HEK293T (cell line): Measurements from ENCODE around the gene PDIA2.

Experiments
- CTCF ChIA-PET: fragments of 350-600 bp; formaldehyde crosslinking; extraction: SDS; loops from one replicate; lab custom pipeline; 2021; ENCODE audit warnings: antibody characterized with exemption, inconsistent platforms; lab: Yijun Ruan, JAX
- POLR2A ChIA-PET: fragments of 350-600 bp; formaldehyde crosslinking; extraction: SDS; loops from one replicate; lab custom pipeline; 2020; ENCODE audit warnings: antibody characterized with exemption, inconsistent platforms; lab: Yijun Ruan, JAX
- DNase-seq: peaks from one replicate; pipeline ENCODE4 v3.0.0; 2012; ENCODE audit warnings: mixed read lengths; ENCODE audit errors: extremely low spot score
- ARNT ChIP-seq: fragments of 450-650 bp; IDR thresholded peaks from 2 replicates; pipeline ENCODE4 v1.6.1; 2017; ENCODE audit warnings: mild to moderate bottlenecking
- BHLHE40 ChIP-seq: fragments of 450-650 bp; IDR thresholded peaks from 2 replicates; pipeline ENCODE4 v1.6.1; 2016; ENCODE audit warnings: mild to moderate bottlenecking, moderate library complexity, borderline replicate concordance
- CTBP1 ChIP-seq: fragments of 450-650 bp; IDR thresholded peaks from 2 replicates; pipeline ENCODE4 v1.6.1; 2016; ENCODE audit warnings: borderline replicate concordance
- ELF4 ChIP-seq: fragments of 450-650 bp; IDR thresholded peaks from 2 replicates; pipeline ENCODE4 v1.6.1; 2017; ENCODE audit warnings: antibody characterized with exemption
- FOXA1 ChIP-seq: fragments of 450-650 bp; IDR thresholded peaks from 2 replicates; pipeline ENCODE4 v1.6.1; 2016; ENCODE audit warnings: mild to moderate bottlenecking
- FOXK2 ChIP-seq: fragments of 450-650 bp; IDR thresholded peaks from 2 replicates; pipeline ENCODE4 v1.6.1; 2016; ENCODE audit warnings: mild to moderate bottlenecking
- FOXM1 ChIP-seq: fragments of 450-650 bp; IDR thresholded peaks from 2 replicates; pipeline ENCODE4 v1.6.1; 2017; ENCODE audit warnings: mild to moderate bottlenecking, borderline replicate concordance
- HDGF ChIP-seq: fragments of 450-650 bp; IDR thresholded peaks from 2 replicates; pipeline ENCODE4 v1.6.1; 2017; ENCODE audit warnings: antibody characterized with exemption, borderline replicate concordance
- L3MBTL2 ChIP-seq: fragments of 450-650 bp; conservative IDR thresholded peaks from 2 replicates; pipeline ENCODE4 v1.6.1; 2016; ENCODE audit warnings: mild to moderate bottlenecking
- LEF1 ChIP-seq: fragments of 450-650 bp; IDR thresholded peaks from 2 replicates; pipeline ENCODE4 v1.6.1; 2017; ENCODE audit warnings: mild to moderate bottlenecking, borderline replicate concordance
- NFRKB ChIP-seq: fragments of 450-650 bp; IDR thresholded peaks from 2 replicates; pipeline ENCODE4 v1.6.1; 2016; ENCODE audit warnings: mild to moderate bottlenecking, moderate library complexity
- PKNOX1 ChIP-seq: fragments of 450-650 bp; IDR thresholded peaks from 2 replicates; pipeline ENCODE4 v1.6.1; 2016
- SP1 ChIP-seq: fragments of 450-650 bp; IDR thresholded peaks from 2 replicates; pipeline ENCODE4 v1.6.1; 2017
- SUZ12 ChIP-seq: fragments of 450-650 bp; IDR thresholded peaks from 2 replicates; pipeline ENCODE4 v1.6.1; 2016; ENCODE audit warnings: mild to moderate bottlenecking
- TARDBP ChIP-seq: fragments of 450-650 bp; IDR thresholded peaks from 2 replicates; pipeline ENCODE4 v1.6.1; 2016
- ZNF384 ChIP-seq: fragments of 450-650 bp; IDR thresholded peaks from 2 replicates; pipeline ENCODE4 v1.6.1; 2016

Gene PDIA2

GRCh38 chr16:279531-279930 is 3.4 kb upstream of the PDIA2 start:
- no peak for DNase-seq
- ChIA-PET POLR2A (interaction anchor here (1.1 to 2.5 kb wide), 3 partner anchors 16 to 50 kb away, joined by 3 to 11 read pairs (median 5); partner anchors contain the start of genes FAM234A and LUC7L), CTCF (interaction anchor here (0.6 kb wide), 1 partner anchor 58 kb away, joined by 6 read pairs; no protein-coding TSS in a partner anchor)
- TF ChIP-seq ARNT (no peak), L3MBTL2 (no peak), ELF4 (no peak)

GRCh38 chr16:280005-280460 is 2.9 kb upstream of the PDIA2 start:
- CTCF ChIA-PET: no interaction called here
- POLR2A ChIA-PET: interaction anchor here (0.5 to 2.5 kb wide), 5 partner anchors 42 to 70 kb away, joined by 3 to 11 read pairs (median 5); partner anchors contain the start of genes FAM234A and LUC7L
- TF ChIP-seq FOXM1 (no peak), FOXK2 (no peak), SUZ12 (no peak), ZNF384 (no peak), BHLHE40 (no peak), SP1 (no peak), NFRKB (no peak), TARDBP (no peak), ELF4 (no peak), PKNOX1 (no peak), ARNT (no peak), HDGF (no peak), L3MBTL2 (no peak), LEF1 (no peak), FOXA1 (no peak), CTBP1 (no peak)
- DNase-seq: no peak

- CTCF ChIA-PET: no interaction called here
- POLR2A ChIA-PET: interaction anchor here (0.5 to 2.5 kb wide), 6 partner anchors 41 to 70 kb away, joined by 3 to 11 read pairs (median 4); partner anchors contain the start of genes FAM234A and LUC7L
- TF ChIP-seq L3MBTL2: no peak
- no peak for TF ChIP-seq SP1
- no peak for TF ChIP-seq FOXK2
- no peak for TF ChIP-seq ZNF384
- no peak for TF ChIP-seq FOXM1
- TF ChIP-seq ARNT: no peak
- no peak for TF ChIP-seq ELF4
- no peak for TF ChIP-seq LEF1
- TF ChIP-seq PKNOX1: no peak
- no peak for TF ChIP-seq HDGF
- TF ChIP-seq CTBP1: no peak
- no peak for TF ChIP-seq SUZ12
- peak; percentile 54 for DNase-seq
Measured at GRCh38 chr16:280552-280951, 2.4 kb upstream of the PDIA2 start, which contains the start of gene ARHGDIG. Gene ARHGDIG (plus strand): TSS chr16:280591. CDS start chr16:280681, 90 bp downstream.

- CTCF ChIA-PET: no interaction called here
- POLR2A ChIA-PET: interaction anchor here (0.5 to 2.5 kb wide), 5 partner anchors 41 to 69 kb away, joined by 3 to 11 read pairs (median 5); partner anchors contain the start of genes FAM234A and LUC7L
- TF ChIP-seq SUZ12: no peak
- TF ChIP-seq FOXA1: no peak
- TF ChIP-seq PKNOX1: no peak
- no peak for TF ChIP-seq HDGF
- TF ChIP-seq FOXK2: no peak
- no peak for DNase-seq
Measured at GRCh38 chr16:280991-281659, 1.8 kb upstream of the PDIA2 start.

- DNase-seq: no peak
- ChIA-PET CTCF (no interaction called here), POLR2A (no interaction called here)
- TF ChIP-seq BHLHE40 (no peak), L3MBTL2 (no peak), NFRKB (no peak), FOXA1 (no peak), TARDBP (no peak), HDGF (no peak)
Measured at GRCh38 chr16:281660-282255, 1.2 kb upstream of the PDIA2 start.

GRCh38 chr16:282491-282890 is 473 bp upstream of the PDIA2 start:
- TF ChIP-seq ZNF384 (no peak), FOXK2 (no peak), SUZ12 (no peak), LEF1 (no peak), ELF4 (no peak), NFRKB (no peak), ARNT (no peak), FOXA1 (no peak)
- POLR2A ChIA-PET: no interaction called here
- DNase-seq: no peak
- CTCF ChIA-PET: no interaction called here
